H9 (cell line): ENCODE data around the gene PRRX2. TPM values are rescaled to one million over a fixed set of nuclear protein-coding genes. Genes with fewer than 3 reads are reported as not detected.

Source experiments
- DNase-seq: peaks from one replicate; pipeline ENCODE4 v3.0.0-alpha.2; 2017
- H2AFZ ChIP-seq: one replicate; pipeline ENCODE4 v1.6.1; 2013; ENCODE audit warnings: mild to moderate bottlenecking, low read length, control low read depth, moderate library complexity
- H2AK5ac ChIP-seq: 2 replicates; pipeline ENCODE4 v1.6.1; 2013; ENCODE audit warnings: low read length, control low read depth, mixed read lengths; ENCODE audit not compliant: insufficient read length
- H2BK120ac ChIP-seq: one replicate; pipeline ENCODE4 v1.6.1; 2013; ENCODE audit warnings: low read depth, mild to moderate bottlenecking, low read length, control low read depth, inconsistent platforms; ENCODE audit not compliant: poor library complexity, severe bottlenecking
- H2BK12ac ChIP-seq: 2 replicates; pipeline ENCODE4 v1.6.1; 2013; ENCODE audit warnings: low read length, control low read depth, mixed read lengths, low read depth; ENCODE audit not compliant: insufficient read length
- H2BK15ac ChIP-seq: 2 replicates; pipeline ENCODE4 v1.6.1; 2013; ENCODE audit warnings: low read depth, low read length, control low read depth
- H2BK20ac ChIP-seq: one replicate; pipeline ENCODE4 v1.6.1; 2013; ENCODE audit warnings: low read depth, mild to moderate bottlenecking, low read length, control low read depth, inconsistent platforms; ENCODE audit not compliant: poor library complexity, severe bottlenecking
- H2BK5ac ChIP-seq: 2 replicates; pipeline ENCODE4 v1.6.1; 2013; ENCODE audit warnings: low read length, control low read depth, mixed read lengths; ENCODE audit not compliant: insufficient read length
- H3K14ac ChIP-seq: 2 replicates; pipeline ENCODE4 v1.6.1; 2013; ENCODE audit warnings: low read length, control low read depth; ENCODE audit not compliant: insufficient read depth
- H3K18ac ChIP-seq: 2 replicates; pipeline ENCODE4 v1.6.1; 2013; ENCODE audit warnings: low read depth, mild to moderate bottlenecking, mixed read lengths, low read length, control low read depth; ENCODE audit not compliant: insufficient read length
- H3K23ac ChIP-seq: 2 replicates; pipeline ENCODE4 v1.6.1; 2013; ENCODE audit warnings: low read length, control low read depth, mixed read lengths, low read depth; ENCODE audit not compliant: insufficient read length
- H3K23me2 ChIP-seq: 2 replicates; pipeline ENCODE4 v1.6.1; 2013; ENCODE audit warnings: low read depth, mild to moderate bottlenecking, mixed read lengths, low read length, control low read depth; ENCODE audit not compliant: insufficient read length, poor library complexity, severe bottlenecking
- H3K27ac ChIP-seq: 2 replicates; pipeline ENCODE4 v1.5.1; 2013; ENCODE audit warnings: low read length, control low read depth, mixed read lengths, low read depth; ENCODE audit not compliant: insufficient read length
- H3K27me3 ChIP-seq: 2 replicates; pipeline ENCODE4 v1.6.1; 2013; ENCODE audit warnings: low read length, control low read depth, inconsistent platforms; ENCODE audit not compliant: insufficient read depth
- H3K4ac ChIP-seq: 2 replicates; pipeline ENCODE4 v1.6.1; 2013; ENCODE audit warnings: low read depth, mild to moderate bottlenecking, control low read depth, inconsistent platforms, low read length, moderate library complexity
- H3K4me1 ChIP-seq: 2 replicates; pipeline ENCODE4 v1.6.1; 2013; ENCODE audit warnings: low read length, control low read depth, inconsistent platforms; ENCODE audit not compliant: insufficient read depth
- H3K4me2 ChIP-seq: 2 replicates; pipeline ENCODE4 v1.6.1; 2013; ENCODE audit warnings: low read length, control low read depth, mixed read lengths; ENCODE audit not compliant: insufficient read length, insufficient read depth
- H3K56ac ChIP-seq: 2 replicates; pipeline ENCODE4 v1.6.1; 2013; ENCODE audit warnings: low read depth, mild to moderate bottlenecking, mixed read lengths, low read length, control low read depth; ENCODE audit not compliant: insufficient read length
- H3K79me1 ChIP-seq: 2 replicates; pipeline ENCODE4 v1.6.1; 2013; ENCODE audit warnings: low read depth, mild to moderate bottlenecking, moderate library complexity, low read length, control low read depth, inconsistent platforms; ENCODE audit not compliant: insufficient read depth, poor library complexity, severe bottlenecking
- H3K79me2 ChIP-seq: 2 replicates; pipeline ENCODE4 v1.6.1; 2013; ENCODE audit warnings: low read length, control low read depth, inconsistent platforms; ENCODE audit not compliant: insufficient read depth
- H3K9ac ChIP-seq: 2 replicates; pipeline ENCODE4 v1.6.1; 2013; ENCODE audit warnings: low read length, control low read depth, mixed read lengths; ENCODE audit not compliant: insufficient read length; ENCODE audit errors: extremely low read depth
- H3K9me3 ChIP-seq: one replicate; pipeline ENCODE4 v1.6.1; 2013; ENCODE audit warnings: low read depth, low read length, inconsistent platforms; ENCODE audit not compliant: control insufficient read depth
- H3T11ph ChIP-seq: one replicate; pipeline ENCODE4 v1.6.1; 2013; ENCODE audit warnings: mild to moderate bottlenecking, low read length, control low read depth, inconsistent platforms
- H4K20me1 ChIP-seq: one replicate; pipeline ENCODE4 v1.6.1; 2013; ENCODE audit not compliant: control insufficient read depth, insufficient read length, insufficient read depth
- H4K5ac ChIP-seq: 2 replicates; pipeline ENCODE4 v1.6.1; 2013; ENCODE audit warnings: low read depth, mild to moderate bottlenecking, mixed read lengths, low read length, control low read depth; ENCODE audit not compliant: insufficient read length
- H4K8ac ChIP-seq: replicated peaks from 2 replicates; pipeline ENCODE4 v1.6.1; 2013; ENCODE audit warnings: low read length, control low read depth, mixed read lengths, low read depth; ENCODE audit not compliant: insufficient read length
- H4K91ac ChIP-seq: 2 replicates; pipeline ENCODE4 v1.6.1; 2013; ENCODE audit warnings: low read depth, mild to moderate bottlenecking, moderate library complexity, mixed read lengths, low read length, control low read depth; ENCODE audit not compliant: insufficient read length
- H3K27ac Mint-ChIP-seq, 3 experiments: 2 replicates in 2 of 3; 3 replicates in 1 of 3; pipeline ENCODE4 v1.8.0; 2020 to 2021; ENCODE audit warnings: mixed read lengths in 3 of 3, mild to moderate bottlenecking in 1 of 3, moderate library complexity in 1 of 3
- H3K27me3 Mint-ChIP-seq: 2 replicates; pipeline ENCODE4 v1.8.0; 2021; ENCODE audit warnings: low read depth, mild to moderate bottlenecking, moderate library complexity, mixed read lengths
- H3K36me3 Mint-ChIP-seq, 3 experiments: 2 replicates in 2 of 3; 3 replicates in 1 of 3; pipeline ENCODE4 v1.8.0; 2020 to 2021; ENCODE audit warnings: low read depth in 3 of 3, mixed read lengths in 3 of 3; ENCODE audit not compliant: insufficient read depth in 1 of 3
- H3K4me1 Mint-ChIP-seq, 2 experiments: 2 replicates each; pipeline ENCODE4 v1.8.0; 2020; ENCODE audit warnings: mixed read lengths in 2 of 2
- H3K4me3 Mint-ChIP-seq, 2 experiments: 2 replicates in 1 of 2; 3 replicates in 1 of 2; pipeline ENCODE4 v1.8.0; 2020 to 2021; ENCODE audit warnings: mild to moderate bottlenecking in 2 of 2, mixed read lengths in 2 of 2, moderate library complexity in 1 of 2
- H3K9me3 Mint-ChIP-seq, 2 experiments: 2 replicates in 1 of 2; 3 replicates in 1 of 2; pipeline ENCODE4 v1.8.0; 2020; ENCODE audit warnings: mild to moderate bottlenecking in 2 of 2, mixed read lengths in 2 of 2, moderate library complexity in 1 of 2
- WGBS: extraction: QIAGEN DNeasy Blood & Tissue Kit; methylation state at CpG from one replicate; pipeline ENCODE4 v1.1.7; 2013; ENCODE audit warnings: missing lambda C conversion rate, low lambda C conversion rate, mixed read lengths; ENCODE audit not compliant: insufficient read length; ENCODE audit errors: extremely low coverage; 5-methylcytosine and 5-hydroxymethylcytosine counted together
- total RNA-seq: library from RNA; stranded (reverse); gene quantifications from 2 replicates; pipeline ENCODE4 v1.2.1, GENCODE V29; 2021
- TF ChIP-seq, protein P1 (sequence below): fragments of 200-600 bp; sonication (generic); conservative IDR thresholded peaks from 3 replicates; pipeline ENCODE4 v1.8.0; 2021; ENCODE audit warnings: antibody characterized with exemption, mild to moderate bottlenecking

PRRX2 gene
- total RNA-seq, 1 experiment from 2014 or later: 3.9 TPM

GRCh38 chr9:129733632-129733953, 68.1 kb downstream of the PRRX2 start:
- H3K27me3 Mint-ChIP-seq: peaks cover 10% of the 10 kb centered on the region
- Histone ChIP-seq H3K79me2 (no peaks in the 10 kb centered on the region), H3K27ac (no peak overlapping the region), H3K4ac (no peak overlapping the region), H3K27me3 (no peaks in the 10 kb centered on the region), H2BK5ac (no peak overlapping the region), H2BK15ac (no peak overlapping the region), H4K20me1 (no peaks in the 10 kb centered on the region), H3K4me1 (no peaks in the 10 kb centered on the region), H2BK12ac (no peak overlapping the region), H3K23ac (no peak overlapping the region), H3K14ac (no peak overlapping the region), H3K9ac (no peak overlapping the region), H2BK120ac (no peak overlapping the region), H2AK5ac (no peak overlapping the region), H3K18ac (no peak overlapping the region), H3K9me3 (no peaks in the 10 kb centered on the region), H3T11ph (no peak overlapping the region), H3K23me2 (peaks cover 4% of the 10 kb centered on the region), H3K4me2 (no peak overlapping the region), H3K79me1 (no peaks in the 10 kb centered on the region), H4K5ac (no peak overlapping the region), H4K8ac (no peak overlapping the region), H2BK20ac (no peak overlapping the region), H4K91ac (no peak overlapping the region), H2AFZ (no peak overlapping the region), H3K56ac (no peak overlapping the region)
- no peaks in the 10 kb centered on the region for H3K9me3 Mint-ChIP-seq
- no peaks in the 10 kb centered on the region for H3K36me3 Mint-ChIP-seq
- no peak for DNase-seq
- TF ChIP-seq, protein P1, sequence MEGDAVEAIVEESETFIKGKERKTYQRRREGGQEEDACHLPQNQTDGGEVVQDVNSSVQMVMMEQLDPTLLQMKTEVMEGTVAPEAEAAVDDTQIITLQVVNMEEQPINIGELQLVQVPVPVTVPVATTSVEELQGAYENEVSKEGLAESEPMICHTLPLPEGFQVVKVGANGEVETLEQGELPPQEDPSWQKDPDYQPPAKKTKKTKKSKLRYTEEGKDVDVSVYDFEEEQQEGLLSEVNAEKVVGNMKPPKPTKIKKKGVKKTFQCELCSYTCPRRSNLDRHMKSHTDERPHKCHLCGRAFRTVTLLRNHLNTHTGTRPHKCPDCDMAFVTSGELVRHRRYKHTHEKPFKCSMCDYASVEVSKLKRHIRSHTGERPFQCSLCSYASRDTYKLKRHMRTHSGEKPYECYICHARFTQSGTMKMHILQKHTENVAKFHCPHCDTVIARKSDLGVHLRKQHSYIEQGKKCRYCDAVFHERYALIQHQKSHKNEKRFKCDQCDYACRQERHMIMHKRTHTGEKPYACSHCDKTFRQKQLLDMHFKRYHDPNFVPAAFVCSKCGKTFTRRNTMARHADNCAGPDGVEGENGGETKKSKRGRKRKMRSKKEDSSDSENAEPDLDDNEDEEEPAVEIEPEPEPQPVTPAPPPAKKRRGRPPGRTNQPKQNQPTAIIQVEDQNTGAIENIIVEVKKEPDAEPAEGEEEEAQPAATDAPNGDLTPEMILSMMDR: no peak
- WGBS: no CpG with 5 or more reads among the region's 2 CpGs
- H3K27ac Mint-ChIP-seq: no peak overlapping the region
- no peak overlapping the region for H3K4me3 Mint-ChIP-seq
- peaks cover 2 to 10% of the 10 kb centered on the region in 2 experiments; a peak in 3 of 4 replicates for H3K4me1 Mint-ChIP-seq
